DOHH2 (cell line): Measurements from ENCODE around the gene ODAD4.
"Not testable (repeated sequence)": the region's sequence is repeated elsewhere in the genome, so short reads cannot be mapped to it uniquely, and the experiment has no call there.

Source experiments
- H3F3A ChIP-seq: fragments of 200-600 bp; sonication (generic), shearing (Covaris generic); 2 replicates; pipeline ENCODE4 v1.6.0; 2016; ENCODE audit warnings: antibody characterized with exemption, mild to moderate bottlenecking; ENCODE audit not compliant: control insufficient read depth, insufficient read depth
- H3K27ac ChIP-seq: fragments of 200-600 bp; sonication (generic); 2 replicates; pipeline ENCODE4 v1.5.1; 2014; ENCODE audit warnings: low read depth, mild to moderate bottlenecking, low read length, moderate library complexity
- H3K27me3 ChIP-seq: fragments of 200-600 bp; sonication (generic); 2 replicates; pipeline ENCODE4 v1.6.1; 2014; ENCODE audit warnings: mild to moderate bottlenecking, low read length, mixed read lengths; ENCODE audit not compliant: control insufficient read depth
- H3K36me3 ChIP-seq: fragments of 200-600 bp; sonication (generic); 2 replicates; pipeline ENCODE4 v1.6.1; 2014; ENCODE audit warnings: mild to moderate bottlenecking, low read length, moderate library complexity, mixed read lengths; ENCODE audit not compliant: control insufficient read depth
- H3K4me1 ChIP-seq: fragments of 200-600 bp; sonication (generic); 2 replicates; pipeline ENCODE4 v1.6.1; 2014; ENCODE audit warnings: mild to moderate bottlenecking, low read length, mixed read lengths; ENCODE audit not compliant: control insufficient read depth
- H3K4me2 ChIP-seq: fragments of 200-600 bp; sonication (generic); 2 replicates; pipeline ENCODE4 v1.6.0; 2014; ENCODE audit warnings: mild to moderate bottlenecking, low read length, moderate library complexity
- H3K4me3 ChIP-seq: fragments of 200-600 bp; sonication (generic); 2 replicates; pipeline ENCODE4 v1.5.1; 2014; ENCODE audit warnings: mild to moderate bottlenecking, low read length, mixed read lengths
- H3K79me2 ChIP-seq: fragments of 200-600 bp; sonication (generic); 2 replicates; pipeline ENCODE4 v1.6.1; 2014; ENCODE audit warnings: mild to moderate bottlenecking, low read length, mixed read lengths; ENCODE audit not compliant: control insufficient read depth
- H3K9me2 ChIP-seq: fragments of 200-600 bp; sonication (generic); replicated peaks from 2 replicates; pipeline ENCODE4 v1.6.1; 2014; ENCODE audit warnings: mild to moderate bottlenecking, low read length, mixed read lengths; ENCODE audit not compliant: control insufficient read depth
- H3K9me3 ChIP-seq: fragments of 200-600 bp; sonication (generic); 2 replicates; pipeline ENCODE4 v1.6.1; 2014; ENCODE audit warnings: antibody characterized with exemption, low read length, mixed read lengths; ENCODE audit not compliant: control insufficient read depth, insufficient read depth
- H4K20me1 ChIP-seq: fragments of 200-600 bp; sonication (generic); 2 replicates; pipeline ENCODE4 v1.6.0; 2014; ENCODE audit warnings: low read depth, mild to moderate bottlenecking, antibody characterized with exemption, low read length, moderate library complexity; ENCODE audit not compliant: control insufficient read depth, insufficient read depth
- EZH2phosphoT487 ChIP-seq: fragments of 200-600 bp; sonication (generic); IDR thresholded peaks from 2 replicates; pipeline ENCODE4 v1.6.1; 2017; ENCODE audit warnings: borderline replicate concordance, mild to moderate bottlenecking, antibody characterized with exemption, low read length, moderate library complexity, mixed read lengths
- TF ChIP-seq, protein P1 (sequence below): fragments of 200-600 bp; sonication (generic); IDR thresholded peaks from one replicate; pipeline ENCODE4 v1.5.1; 2014; ENCODE audit warnings: antibody characterized with exemption, mild to moderate bottlenecking, low read depth, low read length; ENCODE audit not compliant: poor library complexity, severe bottlenecking

ODAD4 gene

GRCh38 chr17:42009170-42009569 is 78.8 kb downstream of the ODAD4 start:
- peaks cover 99% of the 10 kb centered on the region for H3K79me2 ChIP-seq
- 0 out of 2 replicates have a peak, but pooled peaks cover 2% of the 10 kb centered on the region for H3F3A ChIP-seq
- H3K36me3 ChIP-seq = peaks cover 37% of the 10 kb centered on the region
- TF ChIP-seq, protein P1, sequence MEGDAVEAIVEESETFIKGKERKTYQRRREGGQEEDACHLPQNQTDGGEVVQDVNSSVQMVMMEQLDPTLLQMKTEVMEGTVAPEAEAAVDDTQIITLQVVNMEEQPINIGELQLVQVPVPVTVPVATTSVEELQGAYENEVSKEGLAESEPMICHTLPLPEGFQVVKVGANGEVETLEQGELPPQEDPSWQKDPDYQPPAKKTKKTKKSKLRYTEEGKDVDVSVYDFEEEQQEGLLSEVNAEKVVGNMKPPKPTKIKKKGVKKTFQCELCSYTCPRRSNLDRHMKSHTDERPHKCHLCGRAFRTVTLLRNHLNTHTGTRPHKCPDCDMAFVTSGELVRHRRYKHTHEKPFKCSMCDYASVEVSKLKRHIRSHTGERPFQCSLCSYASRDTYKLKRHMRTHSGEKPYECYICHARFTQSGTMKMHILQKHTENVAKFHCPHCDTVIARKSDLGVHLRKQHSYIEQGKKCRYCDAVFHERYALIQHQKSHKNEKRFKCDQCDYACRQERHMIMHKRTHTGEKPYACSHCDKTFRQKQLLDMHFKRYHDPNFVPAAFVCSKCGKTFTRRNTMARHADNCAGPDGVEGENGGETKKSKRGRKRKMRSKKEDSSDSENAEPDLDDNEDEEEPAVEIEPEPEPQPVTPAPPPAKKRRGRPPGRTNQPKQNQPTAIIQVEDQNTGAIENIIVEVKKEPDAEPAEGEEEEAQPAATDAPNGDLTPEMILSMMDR = peak; percentile 37
- TF ChIP-seq EZH2phosphoT487 = no peak
- H3K4me2 ChIP-seq = no peak overlapping the region
- 0 out of 2 replicates have a peak, but pooled peaks cover 1% of the 10 kb centered on the region for H4K20me1 ChIP-seq
- H3K27me3 ChIP-seq = no peaks in the 10 kb centered on the region
- no peaks in the 10 kb centered on the region for H3K9me2 ChIP-seq
- H3K4me3 ChIP-seq = no peak overlapping the region
- H3K27ac ChIP-seq = no peak overlapping the region
- H3K4me1 ChIP-seq = no peaks in the 10 kb centered on the region
- H3K9me3 ChIP-seq = no peaks in the 10 kb centered on the region

- Histone ChIP-seq H3K79me2 (peaks cover 99% of the 10 kb centered on the region), H3K36me3 (peaks cover 37% of the 10 kb centered on the region)
- not testable (repeated sequence) for H4K20me1 ChIP-seq, H3K27me3 ChIP-seq, H3K4me1 ChIP-seq, H3K27ac ChIP-seq, H3K4me3 ChIP-seq, H3F3A ChIP-seq, H3K4me2 ChIP-seq, H3K9me2 ChIP-seq, H3K9me3 ChIP-seq
Measured at GRCh38 chr17:42010266-42010680, 79.9 kb downstream of the ODAD4 start.

DNA sequence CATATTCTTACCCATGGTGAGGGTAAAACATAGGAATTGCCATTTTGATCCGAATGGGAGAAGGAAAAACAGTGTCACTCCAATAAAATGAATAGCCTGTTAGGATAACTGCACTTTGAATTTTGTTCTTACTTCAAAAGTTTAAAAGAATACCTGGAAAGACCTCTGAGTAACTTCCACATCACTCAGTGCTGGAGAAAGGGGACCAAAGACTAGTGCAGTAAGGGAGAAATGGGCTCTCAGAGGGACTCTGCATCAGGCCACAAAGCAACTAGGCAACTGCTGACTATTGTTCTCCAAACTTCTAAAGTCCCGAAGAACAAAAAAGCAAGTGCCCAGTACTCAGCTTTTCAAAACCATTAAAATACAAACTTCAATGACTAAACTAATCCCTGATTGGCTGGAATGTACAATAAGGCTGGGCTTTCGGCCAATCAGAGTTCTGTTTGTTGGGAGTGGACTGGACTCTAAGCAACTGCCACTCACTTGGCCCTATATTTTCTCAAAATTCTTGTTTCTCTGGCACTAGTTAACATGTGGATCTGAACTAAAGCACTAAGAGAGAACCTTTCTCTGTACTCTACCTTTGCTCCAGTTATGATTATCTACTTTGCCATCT is 80.6 kb downstream of the ODAD4 start:
- Histone ChIP-seq H3K27me3 (no peaks in the 10 kb centered on the region), H3F3A (0 out of 2 replicates have a peak, but pooled peaks cover 2% of the 10 kb centered on the region), H3K79me2 (peaks cover 99% of the 10 kb centered on the region), H3K4me3 (no peak overlapping the region), H3K27ac (no peak overlapping the region), H3K4me1 (peaks cover 11% of the 10 kb centered on the region), H3K9me2 (no peaks in the 10 kb centered on the region), H3K4me2 (no peak overlapping the region), H3K36me3 (peaks cover 42% of the 10 kb centered on the region), H3K9me3 (no peaks in the 10 kb centered on the region), H4K20me1 (no peaks in the 10 kb centered on the region)
- no peak for TF ChIP-seq EZH2phosphoT487
- TF ChIP-seq, protein P1 = no peak

DNA sequence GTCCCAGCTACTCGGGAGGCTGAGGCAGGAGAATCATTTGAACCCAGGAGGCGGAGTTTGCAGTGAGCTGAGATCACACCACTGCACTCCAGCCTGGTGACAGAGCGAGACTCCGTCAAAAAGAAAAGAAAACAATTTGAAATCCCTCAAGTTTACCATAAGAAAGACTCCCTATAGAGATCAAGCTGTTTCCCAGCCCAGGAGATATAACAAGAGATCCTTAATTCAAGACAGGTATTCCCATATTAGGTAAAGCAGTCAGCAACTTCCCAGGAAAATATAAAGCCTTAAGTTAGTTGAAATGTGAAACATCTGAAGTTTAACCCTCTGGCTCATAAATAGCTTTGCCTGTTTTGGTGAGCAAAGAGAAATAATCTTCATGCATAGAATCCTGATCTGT is 81.9 kb downstream of the ODAD4 start:
- H3K4me2 ChIP-seq = not testable (repeated sequence)

GRCh38 chr17:42013740-42014139 is 83.3 kb downstream of the ODAD4 start:
- not testable (repeated sequence) for H3F3A ChIP-seq, H3K27ac ChIP-seq, H4K20me1 ChIP-seq, H3K9me3 ChIP-seq, H3K9me2 ChIP-seq, H3K4me3 ChIP-seq, H3K4me2 ChIP-seq, H3K27me3 ChIP-seq
- peaks cover 97% of the 10 kb centered on the region for H3K79me2 ChIP-seq
- H3K36me3 ChIP-seq = peaks cover 50% of the 10 kb centered on the region
- H3K4me1 ChIP-seq = peaks cover 21% of the 10 kb centered on the region

More for the DNA sequence above, 81.9 kb downstream of the ODAD4 start:
- H4K20me1 ChIP-seq, H3K9me3 ChIP-seq, H3K4me3 ChIP-seq, H3K9me2 ChIP-seq, H3F3A ChIP-seq, H3K27me3 ChIP-seq, H3K27ac ChIP-seq: not testable (repeated sequence)
- peaks cover 99% of the 10 kb centered on the region for H3K79me2 ChIP-seq
- H3K4me1 ChIP-seq = peaks cover 14% of the 10 kb centered on the region
- H3K36me3 ChIP-seq = peaks cover 50% of the 10 kb centered on the region
